ENCODE data around the gene FRAT2. TPM values are rescaled to one million over a fixed set of nuclear protein-coding genes. Genes with fewer than 3 reads are reported as not detected.
A peak's percentile ranks its signal among the peaks of the same experiment; 100 is the strongest.

FRAT2 gene
- total and polyA plus RNA-seq, 2 of the 4 experiments (the other 2 are of a cell fraction), result 2.0 to 2.5 TPM

DNA sequence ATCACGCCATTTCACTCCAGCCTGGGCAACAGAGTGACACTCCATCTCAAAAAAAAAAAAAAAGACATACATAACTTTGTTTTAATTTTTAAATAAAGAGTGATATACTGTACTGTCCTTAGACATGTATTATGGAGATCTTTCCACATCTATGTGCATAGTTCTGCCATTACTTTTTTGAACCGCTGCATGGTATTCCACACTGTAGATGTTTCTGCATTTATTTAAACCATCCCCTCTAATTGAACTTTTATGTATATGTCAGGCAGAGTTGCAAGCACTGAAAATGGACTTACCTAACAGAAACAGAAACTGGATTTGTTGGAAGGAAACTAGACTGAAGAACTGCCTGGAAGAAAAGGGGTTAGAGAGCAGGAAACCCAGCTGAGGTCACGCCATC is 33.5 kb downstream of the FRAT2 start:
- ATAC-seq (ENCODE audit: low read depth) (no peak), DNase-seq (no peak)
- H3K9me3 ChIP-seq (ENCODE audit: control insufficient read depth, insufficient read depth, low read length), result no peaks in the 10 kb centered on the region
- H2BK120ac ChIP-seq (ENCODE audit: low read depth, low read length), result no peak overlapping the region
- no peak overlapping the region for H2AK5ac ChIP-seq (ENCODE audit: low read depth, low read length)
- no peaks in the 10 kb centered on the region for H3K36me3 ChIP-seq (ENCODE audit: control insufficient read depth, insufficient read depth, low read length)
- H3K27ac ChIP-seq (ENCODE audit: insufficient read depth, low read length), result no peak overlapping the region
- no peak overlapping the region for H4K5ac ChIP-seq (ENCODE audit: low read depth, low read length)
- H3K4ac ChIP-seq (ENCODE audit: low read depth, low read length), result no peak overlapping the region
- no peak overlapping the region for H3K56ac ChIP-seq (ENCODE audit: extremely low read depth, insufficient read depth, low read length)
- H2AFZ ChIP-seq (replicated peaks; ENCODE audit: low read length, poor library complexity), result peak overlapping the region; percentile 37
- H4K20me1 ChIP-seq (ENCODE audit: insufficient read depth, low read length), result no peaks in the 10 kb centered on the region
- no peak overlapping the region for H2BK15ac ChIP-seq (ENCODE audit: low read depth, low read length)
- H3K4me3 ChIP-seq (ENCODE audit: insufficient read depth, low read depth, low read length), result no peak overlapping the region
- BruUV-seq (replicated peaks), result no TSS peak
- H3K79me1 ChIP-seq (ENCODE audit: low read depth in 1 of 2, low read length in 2 of 2), result no peaks in the 10 kb centered on the region
- no peak overlapping the region for H2AK9ac ChIP-seq (replicated peaks; ENCODE audit: low read depth, low read length, poor library complexity)
- no peak overlapping the region for H4K91ac ChIP-seq (ENCODE audit: insufficient read depth, low read depth, low read length)
- H2BK20ac ChIP-seq (ENCODE audit: low read depth, low read length), result no peak overlapping the region
- no peak overlapping the region for H4K8ac ChIP-seq (ENCODE audit: low read depth in 2 of 2, low read length in 2 of 2)
- H3K14ac ChIP-seq (replicated peaks; ENCODE audit: low read depth, low read length), result no peak overlapping the region
- H3K18ac ChIP-seq (ENCODE audit: low read depth, low read length), result no peak overlapping the region
- no peak overlapping the region for H3K9ac ChIP-seq (ENCODE audit: low read depth, low read length)
- H3K9me1 ChIP-seq (ENCODE audit: insufficient read depth, low read length), result no peaks in the 10 kb centered on the region
- ChIA-PET POLR2A (ENCODE audit: unreplicated experiment) (no interaction called here), CTCF (interaction anchor here (0.7 kb wide), 1 partner anchor 22 kb away, joined by 4 read pairs; no protein-coding TSS in a partner anchor)
- no peak overlapping the region for H2BK5ac ChIP-seq (ENCODE audit: low read depth, low read length, poor library complexity, severe bottlenecking)
- H3K4me1 ChIP-seq (ENCODE audit: control insufficient read depth, insufficient read depth, low read length), result no peaks in the 10 kb centered on the region
- no peaks in the 10 kb centered on the region; the same call in 1 of the 2 replicates for H3K27me3 ChIP-seq (ENCODE audit: control insufficient read depth, insufficient read depth, low read length)
- in situ Hi-C loops (cut with MboI; ENCODE audit: low sequenced_read_pairs) (no loop called here), intact Hi-C loops (cut with micrococcal nuclease) (no loop called here), dilution Hi-C loops (cut with HindIII; ENCODE audit: low sequenced_read_pairs, unreplicated experiment) (no loop called here)
- TF ChIP-seq MXI1 (IDR thresholded peaks at IDR 0.05; ENCODE audit: borderline replicate concordance, low read depth, low read length), result no peak
- no peak for TF ChIP-seq FOS (IDR thresholded peaks at IDR 0.05; ENCODE audit: low read depth, low read length)
- no peak for TF ChIP-seq RFX5 (IDR thresholded peaks at IDR 0.05; ENCODE audit: low read depth, low read length)
- TF ChIP-seq RCOR1 (IDR thresholded peaks at IDR 0.05; ENCODE audit: insufficient replicate concordance, low read length), result no peak
- TF ChIP-seq, protein P1, sequence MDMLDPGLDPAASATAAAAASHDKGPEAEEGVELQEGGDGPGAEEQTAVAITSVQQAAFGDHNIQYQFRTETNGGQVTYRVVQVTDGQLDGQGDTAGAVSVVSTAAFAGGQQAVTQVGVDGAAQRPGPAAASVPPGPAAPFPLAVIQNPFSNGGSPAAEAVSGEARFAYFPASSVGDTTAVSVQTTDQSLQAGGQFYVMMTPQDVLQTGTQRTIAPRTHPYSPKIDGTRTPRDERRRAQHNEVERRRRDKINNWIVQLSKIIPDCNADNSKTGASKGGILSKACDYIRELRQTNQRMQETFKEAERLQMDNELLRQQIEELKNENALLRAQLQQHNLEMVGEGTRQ (IDR thresholded peaks at IDR 0.05; ENCODE audit: low read depth, low read length), result no peak
- no CpG with 5 or more reads among the region's 3 CpGs for WGBS, 2 experiments (ENCODE audit: extremely low coverage in 2 of 2, insufficient read length in 1 of 2)
- no peak overlapping the region for H3K4me2 ChIP-seq (ENCODE audit: low read depth, low read length)
- no peak overlapping the region for H3K23ac ChIP-seq (ENCODE audit: low read depth, low read length)
